Measurements from ENCODE around the gene ZBTB9. TPM values are rescaled to one million over a fixed set of nuclear protein-coding genes. Genes with fewer than 3 reads are reported as not detected.

Gene ZBTB9
- total RNA-seq, 4 donors from 2014 or later = 1.7 to 3.5 (median 3.0) TPM

GRCh38 chr6:33456156-33456555, 1.8 kb downstream of the ZBTB9 start:
- Histone ChIP-seq H3K27me3 (no peaks in the 10 kb centered on the region), H3K4me1 (peaks cover 17 to 35% (median 26%) of the 10 kb centered on the region in 4 donors), H3K4me3 (no peak overlapping the region), H3K27ac (replicated peaks in 1 of 4) (no peak overlapping the region), H3K36me3 (peaks cover 0 to 26% (median 19%) of the 10 kb centered on the region in 4 donors), H3K9me3 (no peaks in the 10 kb centered on the region)
- WGBS = 97% methylated on average over 12 of the region's 12 CpGs
- no peak for DNase-seq (ENCODE audit: extremely low spot score)
- TF ChIP-seq POLR2AphosphoS5 (IDR thresholded peaks at IDR 0.05) (no peak), EP300 (IDR thresholded peaks at IDR 0.05) (no peak), CTCF (IDR thresholded peaks at IDR 0.05) (no peak), POLR2A (IDR thresholded peaks at IDR 0.05; ENCODE audit: low read depth) (no peak)
- intact Hi-C loops (cut with DNase I) = loop anchor here (10.0 kb wide), 2 partner anchors 61 to 119 kb away; partner anchors contain the start of gene KIFC1

- no peak for DNase-seq (ENCODE audit: extremely low spot score)
- Histone ChIP-seq H3K27me3 (no peaks in the 10 kb centered on the region), H3K9me3 (no peaks in the 10 kb centered on the region), H3K4me1 (peaks cover 7 to 20% (median 14%) of the 10 kb centered on the region in 4 donors), H3K27ac (replicated peaks in 1 of 4) (no peak overlapping the region), H3K36me3 (peaks cover 0 to 20% (median 16%) of the 10 kb centered on the region in 4 donors), H3K4me3 (no peak overlapping the region)
- intact Hi-C loops (cut with DNase I) = loop anchor here (10.0 kb wide), 2 partner anchors 64 to 116 kb away; partner anchors contain the start of gene KIFC1
- no peak for TF ChIP-seq POLR2A (IDR thresholded peaks at IDR 0.05; ENCODE audit: low read depth)
- TF ChIP-seq POLR2AphosphoS5 (IDR thresholded peaks at IDR 0.05) = no peak
- TF ChIP-seq CTCF (IDR thresholded peaks at IDR 0.05) = no peak
- no peak for TF ChIP-seq EP300 (IDR thresholded peaks at IDR 0.05)
- WGBS = 72% methylated on average over 3 of the region's 3 CpGs
Measured at GRCh38 chr6:33458676-33459075, 4.3 kb downstream of the ZBTB9 start.

- Histone ChIP-seq H3K27me3 (no peaks in the 10 kb centered on the region), H3K9me3 (no peaks in the 10 kb centered on the region), H3K27ac (replicated peaks in 1 of 4) (no peak overlapping the region), H3K4me1 (peaks cover 6 to 16% (median 12%) of the 10 kb centered on the region in 4 donors), H3K4me3 (no peak overlapping the region), H3K36me3 (peaks cover 0 to 20% (median 16%) of the 10 kb centered on the region in 4 donors)
- 95% methylated on average over 2 of the region's 2 CpGs for WGBS
- no peak for TF ChIP-seq POLR2A (IDR thresholded peaks at IDR 0.05; ENCODE audit: low read depth)
- TF ChIP-seq EP300 (IDR thresholded peaks at IDR 0.05) = no peak
- no peak for TF ChIP-seq CTCF (IDR thresholded peaks at IDR 0.05)
- TF ChIP-seq POLR2AphosphoS5 (IDR thresholded peaks at IDR 0.05) = no peak
- DNase-seq (ENCODE audit: extremely low spot score) = no peak
- intact Hi-C loops (cut with DNase I) = loop anchor here (10.0 kb wide), 2 partner anchors 64 to 116 kb away; partner anchors contain the start of gene KIFC1
Measured at GRCh38 chr6:33459226-33459625, 4.8 kb downstream of the ZBTB9 start.

- no peak overlapping the region for H3K4me3 ChIP-seq
- H3K4me1 ChIP-seq = no peaks in the 10 kb centered on the region
- no peaks in the 10 kb centered on the region for H3K36me3 ChIP-seq
- H3K27me3 ChIP-seq = no peaks in the 10 kb centered on the region
- DNase-seq (ENCODE audit: extremely low spot score) = no peak
- no peaks in the 10 kb centered on the region for H3K9me3 ChIP-seq
- H3K27ac ChIP-seq (replicated peaks in 1 of 4) = no peak overlapping the region
- no peak for TF ChIP-seq POLR2AphosphoS5 (IDR thresholded peaks at IDR 0.05)
- no peak for TF ChIP-seq EP300 (IDR thresholded peaks at IDR 0.05)
- TF ChIP-seq CTCF (IDR thresholded peaks at IDR 0.05) = no peak
- no peak for TF ChIP-seq POLR2A (IDR thresholded peaks at IDR 0.05; ENCODE audit: low read depth)
- 89% methylated on average over 4 of the region's 4 CpGs for WGBS
- intact Hi-C loops (cut with DNase I) = no loop called here
Measured at GRCh38 chr6:33466075-33466735, 11.8 kb downstream of the ZBTB9 start.

Data from esophagus muscularis mucosa (tissue), 4 donors.